SK-N-SH treated with all-trans-retinoic acid at 6 μM for 48 hours (cell line): ENCODE results near the gene SCFD2.

Experiments used
- ARNTL ChIP-seq: fragments of 450-650 bp; formaldehyde crosslinking; IDR thresholded peaks from 2 replicates; pipeline ENCODE4 v1.5.0; 2020; ENCODE audit warnings: low read depth, mild to moderate bottlenecking, moderate library complexity, borderline replicate concordance
- CREB5 ChIP-seq: fragments of 250-450 bp; sonication (Bioruptor Pico); IDR thresholded peaks from 2 replicates; pipeline ENCODE4 v1.5.1; 2020; ENCODE audit warnings: low read depth, mild to moderate bottlenecking, moderate library complexity
- CSRNP3 ChIP-seq: fragments of 250-450 bp; sonication (Bioruptor Pico); IDR thresholded peaks from 2 replicates; pipeline ENCODE4 v1.5.1; 2021; ENCODE audit warnings: mild to moderate bottlenecking, moderate library complexity
- OSR1 ChIP-seq: fragments of 250-450 bp; sonication (Bioruptor Pico); IDR thresholded peaks from 2 replicates; pipeline ENCODE4 v1.8.0; 2022; ENCODE audit warnings: moderate library complexity, mild to moderate bottlenecking, inconsistent platforms
- PATZ1 ChIP-seq: fragments of 250-450 bp; sonication (Bioruptor Pico); IDR thresholded peaks from 2 replicates; pipeline ENCODE4 v1.8.0; 2020; ENCODE audit warnings: mild to moderate bottlenecking, moderate library complexity, borderline replicate concordance
- POU6F1 ChIP-seq: fragments of 250-450 bp; sonication (Bioruptor Pico); IDR thresholded peaks from 2 replicates; pipeline ENCODE4 v1.8.0; 2021; ENCODE audit warnings: low read depth, mild to moderate bottlenecking, moderate library complexity, borderline replicate concordance
- RARB ChIP-seq: fragments of 250-450 bp; sonication (Bioruptor Pico); IDR thresholded peaks from 2 replicates; pipeline ENCODE4 v1.8.0; 2021; ENCODE audit warnings: mild to moderate bottlenecking, moderate library complexity
- TSHZ2 ChIP-seq: fragments of 250-450 bp; sonication (Bioruptor Pico); IDR thresholded peaks from 2 replicates; pipeline ENCODE4 v1.5.0; 2020; ENCODE audit warnings: mild to moderate bottlenecking, moderate library complexity
- ZC3H10 ChIP-seq: fragments of 250-450 bp; sonication (Bioruptor Pico); IDR thresholded peaks from 2 replicates; pipeline ENCODE4 v1.5.1; 2021; ENCODE audit warnings: mild to moderate bottlenecking, moderate library complexity
- ZNF565 ChIP-seq: fragments of 450-650 bp; formaldehyde crosslinking; conservative IDR thresholded peaks from 2 replicates; pipeline ENCODE4 v1.5.0; 2020; ENCODE audit warnings: low read depth, mild to moderate bottlenecking, moderate library complexity
- ZNF8 ChIP-seq: fragments of 450-650 bp; formaldehyde crosslinking; IDR thresholded peaks from 2 replicates; pipeline ENCODE4 v1.5.0; 2020; ENCODE audit warnings: mild to moderate bottlenecking, moderate library complexity

GRCh38 chr4:52852711-52853110 is 513.1 kb downstream of the SCFD2 start:
- no peak for TF ChIP-seq CSRNP3 (CRISPR knock-in tag)
- no peak for TF ChIP-seq ARNTL
- TF ChIP-seq OSR1 (CRISPR knock-in tag) = no peak
- TF ChIP-seq PATZ1 (CRISPR knock-in tag) = no peak
- no peak for TF ChIP-seq RARB (CRISPR knock-in tag)
- no peak for TF ChIP-seq ZNF8 (CRISPR knock-in tag)
- TF ChIP-seq TSHZ2 = no peak
- TF ChIP-seq POU6F1 (CRISPR knock-in tag) = no peak
- no peak for TF ChIP-seq ZNF565
- TF ChIP-seq CREB5 = no peak
- no peak for TF ChIP-seq ZC3H10 (CRISPR knock-in tag)
